Astrocyte of the hippocampus (primary cell): ENCODE results near the gene ASB7.
"Not testable (repeated sequence)": the region's sequence is repeated elsewhere in the genome, so short reads cannot be mapped to it uniquely, and the experiment has no call there.

Experiments
- DNase-seq: peaks from one replicate; pipeline ENCODE4 v3.0.0; 2011; ENCODE audit warnings: low read depth, low spot score

Gene ASB7

DNA sequence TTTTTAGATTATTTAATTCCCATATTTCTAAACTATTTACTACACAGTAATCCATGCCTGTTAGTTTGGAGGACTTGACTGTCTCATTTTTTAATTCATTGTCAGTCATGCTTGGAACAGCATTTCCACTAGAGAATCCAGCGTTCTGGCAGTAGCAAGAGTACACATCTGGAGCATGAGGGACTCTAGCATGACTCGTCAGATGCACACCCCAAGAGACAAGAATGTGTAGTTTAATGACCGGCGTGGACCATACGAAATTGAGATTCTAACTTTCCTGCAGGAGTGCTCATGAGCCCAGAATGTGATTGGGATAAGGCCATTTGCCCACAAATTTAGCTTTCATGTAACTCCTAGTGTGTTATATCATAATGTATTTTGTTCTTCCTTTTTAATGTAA lies 48.9 kb downstream of the ASB7 start:
- no peak for DNase-seq

DNA sequence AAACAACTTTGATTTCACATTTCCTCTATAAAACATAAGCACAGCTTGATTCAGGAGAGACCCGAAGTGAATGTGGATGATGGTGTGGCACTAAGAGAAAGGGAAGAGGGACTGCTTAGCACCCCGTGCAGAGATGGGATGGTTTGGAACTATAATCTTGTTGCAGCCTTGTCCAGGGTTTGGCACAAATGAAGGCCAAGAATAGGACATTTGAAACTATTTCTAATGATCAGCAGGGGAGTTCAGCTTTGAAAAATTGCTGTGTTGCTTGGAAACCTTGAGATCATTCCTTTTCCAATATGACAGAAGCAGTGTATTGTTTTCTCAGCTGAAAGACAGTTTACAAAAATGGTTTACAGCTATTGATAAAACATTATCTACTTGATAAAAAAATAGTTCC lies 49.7 kb downstream of the ASB7 start:
- no peak for DNase-seq

DNA sequence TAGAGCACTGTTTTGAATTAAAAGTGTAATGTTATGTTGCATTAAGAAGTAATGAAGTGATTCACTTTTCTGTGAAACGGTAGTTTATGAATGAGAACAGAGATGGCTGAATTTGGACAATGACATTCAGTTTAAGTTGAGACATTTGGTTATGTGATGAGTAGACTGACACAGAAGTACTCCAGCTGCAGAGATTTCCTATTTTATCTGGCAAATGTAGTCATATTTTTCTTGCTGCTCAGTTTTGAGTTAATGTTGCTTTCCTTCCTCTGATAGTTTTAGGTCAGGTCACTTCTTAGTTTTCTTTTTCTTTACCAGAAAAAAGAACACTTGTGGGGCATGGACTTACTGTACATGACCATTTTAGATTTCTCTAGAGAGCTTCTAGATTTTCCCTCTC lies 51.2 kb downstream of the ASB7 start:
- DNase-seq = no peak

DNA sequence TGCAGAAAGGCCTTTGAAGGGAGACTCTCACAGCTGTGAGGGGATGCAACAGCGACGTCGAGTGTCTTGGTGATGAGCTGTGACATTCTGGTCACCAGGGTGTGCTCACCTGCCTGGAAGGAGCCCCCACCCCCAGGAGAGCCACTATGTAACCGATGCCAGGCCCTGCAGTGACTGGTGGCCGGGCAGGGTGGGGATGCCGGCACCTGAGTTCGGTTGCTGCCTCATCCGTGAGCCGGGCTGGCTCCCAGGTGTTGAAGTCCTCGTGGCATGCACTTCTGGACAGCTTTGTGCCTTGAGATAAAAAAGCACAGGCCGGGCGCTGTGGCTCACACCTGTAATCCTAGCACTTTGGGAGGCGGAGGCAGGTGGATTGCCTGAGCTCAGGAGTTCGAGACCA lies 56.5 kb downstream of the ASB7 start:
- DNase-seq = no peak

DNA sequence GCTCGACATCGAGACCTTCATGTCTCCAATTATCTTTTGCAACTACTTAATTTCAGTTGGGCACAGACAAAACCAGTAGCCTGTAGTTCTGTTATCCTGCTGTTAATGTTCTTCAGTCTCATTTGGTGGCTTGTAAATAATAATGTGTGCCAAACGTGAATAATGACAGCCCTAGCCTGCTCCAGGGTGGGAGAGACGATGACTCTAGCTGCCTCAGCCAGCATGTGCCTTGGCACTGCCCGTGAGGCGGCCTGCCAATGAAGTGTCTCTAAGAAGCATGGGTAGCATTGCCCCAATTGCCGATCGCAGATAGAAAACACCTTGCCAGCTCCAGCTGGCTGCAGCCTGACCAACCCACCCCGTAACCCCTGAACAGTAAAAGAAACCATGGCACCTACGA lies 58.8 kb downstream of the ASB7 start:
- DNase-seq = no peak

DNA sequence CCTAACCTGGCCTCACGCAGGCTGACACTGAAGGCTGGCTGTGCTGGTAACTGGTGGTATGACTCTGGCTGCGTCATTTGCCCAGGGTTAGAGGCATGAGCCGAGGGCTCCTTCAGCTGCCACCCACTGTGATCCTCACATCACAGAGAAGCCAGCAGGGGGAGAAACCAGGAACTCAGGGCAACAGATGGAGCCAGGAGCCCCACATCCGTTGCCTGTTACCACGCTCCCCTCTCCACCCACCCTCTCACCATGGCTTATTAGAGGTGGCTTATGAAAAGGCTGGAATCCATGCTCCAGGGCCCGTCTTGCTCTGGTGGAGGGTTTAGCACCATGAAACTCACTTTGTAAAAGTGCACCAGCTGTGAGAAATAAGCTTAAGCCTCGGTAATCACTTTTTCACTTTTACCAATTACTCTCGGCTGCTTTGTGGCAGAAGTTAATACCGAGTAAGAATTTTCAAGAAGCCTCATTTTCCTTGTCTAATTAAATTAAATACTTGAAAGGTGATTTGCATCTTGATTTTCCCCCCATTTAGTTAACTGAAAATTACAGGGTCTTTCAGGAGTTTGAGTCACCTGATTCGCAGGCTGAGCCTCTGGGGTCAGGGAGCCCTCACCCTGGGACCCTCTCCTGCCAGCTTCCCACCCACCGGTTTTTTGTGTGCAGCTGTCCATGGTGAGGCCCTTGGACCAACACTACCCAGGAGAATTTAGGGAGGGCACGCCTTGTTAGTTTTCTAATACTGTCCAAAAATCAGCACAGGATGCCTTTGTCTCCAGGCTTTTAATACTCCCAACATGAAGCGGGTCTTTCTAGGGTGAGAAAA lies 60.9 kb downstream of the ASB7 start:
- peak; percentile 37 for DNase-seq

DNA sequence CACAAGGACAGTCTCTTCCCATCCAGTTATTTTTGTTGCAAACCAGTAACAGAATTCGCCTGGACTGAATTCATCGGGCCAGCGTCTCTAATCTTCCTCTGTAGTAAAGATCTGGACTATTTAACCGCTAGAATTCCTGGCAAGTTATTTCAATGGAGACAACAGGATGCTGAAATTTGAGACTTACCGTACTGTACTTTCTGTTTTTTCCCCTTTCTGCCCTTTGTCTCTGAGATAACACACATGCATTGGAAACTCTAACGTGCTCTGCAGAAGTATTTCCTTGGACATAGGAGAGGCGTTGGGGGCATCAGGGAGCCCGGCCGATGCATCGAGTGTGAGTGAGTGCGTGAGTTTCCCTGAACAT lies 61.5 kb downstream of the ASB7 start:
- peak; percentile 40 for DNase-seq

DNA sequence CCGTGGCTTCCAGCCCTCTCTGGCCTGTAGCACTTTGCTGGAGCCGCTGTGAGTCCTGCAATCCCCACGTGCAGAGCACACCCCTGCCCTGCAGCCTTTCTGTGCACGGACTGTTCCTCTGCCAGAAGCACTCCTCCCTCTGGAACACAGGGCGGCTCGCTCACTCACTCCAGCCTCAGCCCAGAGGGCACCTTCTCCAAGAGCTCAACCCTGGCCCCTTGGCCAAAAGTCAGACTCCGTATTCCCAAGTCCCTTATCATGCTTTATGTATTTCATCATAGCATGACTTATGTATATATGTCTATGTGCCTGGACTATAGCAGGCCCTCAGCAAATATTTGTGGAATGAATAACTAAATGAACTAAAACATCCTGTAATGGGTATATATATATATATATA lies 63.2 kb downstream of the ASB7 start:
- DNase-seq = no peak

DNA sequence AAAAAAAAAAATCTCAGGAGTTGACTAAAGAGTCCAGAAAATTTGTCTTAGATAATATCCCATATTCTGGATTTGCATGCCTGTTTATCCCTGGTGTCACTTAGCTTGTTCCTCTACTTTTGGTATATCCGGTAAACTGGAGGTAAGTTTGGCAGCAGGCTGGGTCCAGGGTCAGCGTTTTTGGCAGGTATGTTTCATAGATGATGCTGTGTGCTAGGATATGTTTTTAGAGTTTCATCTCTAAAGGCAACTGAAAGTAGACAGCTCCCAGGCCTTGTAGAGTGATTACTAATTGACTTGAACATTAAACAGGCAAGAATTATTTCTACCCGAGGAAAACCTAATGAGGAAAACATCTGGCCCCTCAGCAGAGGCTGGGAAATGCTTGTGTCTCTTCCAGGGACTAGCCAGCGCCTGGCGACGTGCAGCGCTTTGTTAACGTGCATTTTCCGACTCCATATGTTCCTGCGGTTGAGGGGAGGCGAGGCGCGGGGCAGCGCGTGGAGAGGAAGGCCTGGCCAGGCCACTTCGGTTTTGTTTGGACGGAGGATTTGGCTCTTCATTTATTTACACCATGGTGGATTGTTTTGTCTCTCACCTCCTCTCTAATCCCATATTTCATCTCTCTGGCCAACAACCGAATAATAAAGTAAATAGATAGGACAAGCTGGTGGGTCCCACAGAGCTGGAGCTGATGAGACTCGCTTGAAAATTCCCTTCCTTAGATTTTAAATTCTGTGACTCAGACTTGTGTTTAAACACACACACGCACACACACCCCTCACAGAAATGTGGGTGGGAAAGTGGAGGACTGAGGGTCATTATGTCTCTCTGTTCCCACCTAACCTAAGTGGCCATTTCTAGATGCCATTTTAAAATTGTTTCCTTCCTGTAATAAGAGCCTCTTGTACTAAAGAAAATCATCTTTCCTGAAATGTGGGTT lies 65.3 kb downstream of the ASB7 start:
- DNase-seq = no peak

DNA sequence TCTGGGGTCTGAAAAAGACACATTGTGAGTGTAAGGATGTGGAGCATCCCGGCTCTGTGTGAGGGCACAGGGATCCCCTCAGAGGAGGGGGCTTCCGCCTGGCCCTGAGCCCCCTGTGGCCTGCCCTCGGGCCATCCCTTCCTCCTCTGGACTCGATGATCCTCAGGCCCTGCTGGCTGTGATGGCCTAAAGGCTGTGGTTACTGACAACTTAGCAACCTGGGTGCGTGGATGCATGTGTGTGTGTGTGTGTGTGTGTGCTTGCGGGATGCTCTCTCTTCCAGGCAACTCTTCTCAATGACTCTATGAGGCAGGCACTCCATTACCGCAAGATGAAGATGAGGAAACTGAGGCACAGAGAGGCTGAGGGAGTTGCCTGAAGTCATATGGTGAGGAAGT lies 66.0 kb downstream of the ASB7 start:
- DNase-seq = no peak

DNA sequence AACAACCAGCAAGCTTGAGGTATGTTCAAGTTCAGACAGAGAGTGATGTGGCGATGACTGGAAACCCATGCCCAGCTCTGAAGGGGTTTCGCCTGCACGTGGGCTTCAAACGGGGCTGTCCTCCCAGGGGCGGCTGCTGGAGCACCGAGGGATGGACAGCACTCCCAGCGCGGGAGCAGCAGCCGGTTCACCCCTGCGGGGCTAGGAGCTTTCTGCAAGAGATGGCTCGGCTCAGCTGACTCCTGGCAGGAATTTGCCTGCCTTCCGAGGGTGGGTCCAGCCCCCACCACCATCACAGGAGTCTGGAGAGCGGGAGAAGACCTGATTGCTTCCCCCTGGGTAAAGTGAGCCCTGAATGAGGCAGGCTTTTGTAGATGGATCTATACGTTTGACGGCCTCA lies 66.9 kb downstream of the ASB7 start:
- no peak for DNase-seq

DNA sequence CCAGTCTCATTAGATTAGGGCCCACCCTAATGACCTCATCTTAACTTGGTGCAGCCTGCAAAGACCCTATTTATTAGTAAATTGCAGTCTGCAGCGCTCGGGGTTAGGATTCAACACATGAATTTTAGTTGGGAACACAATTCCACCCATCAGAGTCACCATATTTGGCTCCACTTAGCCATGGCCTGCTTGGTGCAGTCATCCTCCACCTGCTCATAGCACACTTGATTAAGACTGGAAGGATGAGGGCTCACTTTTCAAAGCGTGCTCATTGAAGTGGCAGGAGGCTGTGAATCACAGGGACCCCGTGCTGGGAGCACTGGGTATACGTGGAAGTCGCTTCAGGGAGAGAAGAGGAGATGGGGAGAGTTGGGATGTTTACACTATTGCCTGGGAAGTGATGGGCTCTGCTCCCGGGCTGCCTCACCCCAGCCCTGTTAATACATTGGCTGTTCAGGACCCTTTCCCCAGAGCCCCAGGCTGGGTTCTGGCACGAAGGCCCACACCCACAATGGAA lies 68.2 kb downstream of the ASB7 start:
- no peak for DNase-seq

DNA sequence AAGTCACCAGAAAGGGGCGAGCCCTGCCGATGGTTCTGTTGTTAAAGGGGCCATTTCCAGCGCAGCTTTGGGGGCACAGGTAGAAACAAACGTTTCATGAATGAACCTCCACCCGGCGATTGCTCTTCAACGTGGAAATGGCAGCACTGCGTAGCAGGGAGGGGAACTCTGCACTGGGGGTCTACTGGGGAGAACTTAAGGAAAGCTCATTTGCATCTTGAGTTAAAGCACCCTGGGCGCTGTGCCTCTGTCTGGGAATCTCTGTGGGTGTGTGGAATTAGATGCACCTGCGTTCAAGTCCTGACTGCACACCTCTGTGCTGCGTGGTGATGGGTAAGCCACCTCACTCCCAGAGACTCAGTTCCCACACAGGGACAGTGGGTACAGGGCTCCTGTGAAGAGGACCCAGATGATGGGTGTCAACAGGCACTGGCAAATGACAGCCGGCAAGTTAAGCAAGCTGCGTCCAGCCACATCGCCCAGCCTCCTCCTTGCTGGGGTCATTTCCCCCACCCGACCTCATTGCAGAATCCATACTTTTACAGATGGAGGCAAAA lies 68.8 kb downstream of the ASB7 start:
- DNase-seq = no peak

DNA sequence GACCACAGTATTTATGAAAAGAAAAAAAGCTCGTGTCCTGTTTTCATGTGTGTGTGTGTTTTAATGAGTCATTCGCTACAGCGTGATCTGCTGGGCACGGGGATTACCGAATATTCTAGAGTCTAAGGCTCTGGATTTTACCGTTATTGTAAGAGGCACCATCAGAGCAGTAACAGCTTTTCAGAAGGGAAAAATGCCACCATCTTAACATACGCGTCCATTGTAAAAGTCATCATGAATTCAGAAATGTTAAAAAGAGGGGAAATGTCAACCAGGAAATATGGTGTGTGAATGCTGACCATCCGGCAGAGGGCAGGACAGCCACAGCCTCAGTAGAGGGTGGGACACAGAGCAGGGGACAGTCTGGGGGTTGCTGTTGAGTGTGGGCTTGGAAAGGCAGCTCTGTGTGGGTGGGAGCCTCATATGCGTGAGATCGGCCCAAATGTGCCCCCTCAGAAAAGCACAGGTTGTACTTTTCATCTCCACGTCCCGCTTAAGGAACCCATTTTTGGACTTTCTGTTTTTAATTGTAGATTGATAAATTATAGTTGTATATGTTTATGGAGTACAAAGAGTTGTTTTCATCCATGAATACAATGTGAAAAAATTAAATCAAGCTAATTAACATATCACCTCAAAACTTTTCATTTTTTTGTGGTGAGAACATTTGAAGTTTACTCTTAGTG lies 69.6 kb downstream of the ASB7 start:
- peak; percentile 51 for DNase-seq

DNA sequence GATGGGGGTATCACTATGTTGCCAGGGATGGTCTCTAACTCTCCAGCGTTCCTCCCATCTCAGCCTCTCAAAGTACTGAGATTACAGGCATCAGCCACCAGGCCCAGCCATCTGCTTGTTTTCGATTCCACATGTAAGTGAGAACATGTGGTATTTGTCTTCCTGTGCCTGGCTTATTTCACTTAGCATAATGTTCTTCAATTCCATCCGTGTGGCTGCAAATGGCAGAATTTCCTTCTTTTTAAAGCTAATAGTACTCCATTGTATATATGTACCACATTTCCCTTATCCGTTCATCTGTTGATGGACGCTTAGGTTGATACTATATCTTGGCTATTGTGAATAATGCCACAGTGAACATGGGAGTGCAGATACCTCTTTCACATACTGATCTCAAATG lies 70.6 kb downstream of the ASB7 start:
- no peak for DNase-seq

DNA sequence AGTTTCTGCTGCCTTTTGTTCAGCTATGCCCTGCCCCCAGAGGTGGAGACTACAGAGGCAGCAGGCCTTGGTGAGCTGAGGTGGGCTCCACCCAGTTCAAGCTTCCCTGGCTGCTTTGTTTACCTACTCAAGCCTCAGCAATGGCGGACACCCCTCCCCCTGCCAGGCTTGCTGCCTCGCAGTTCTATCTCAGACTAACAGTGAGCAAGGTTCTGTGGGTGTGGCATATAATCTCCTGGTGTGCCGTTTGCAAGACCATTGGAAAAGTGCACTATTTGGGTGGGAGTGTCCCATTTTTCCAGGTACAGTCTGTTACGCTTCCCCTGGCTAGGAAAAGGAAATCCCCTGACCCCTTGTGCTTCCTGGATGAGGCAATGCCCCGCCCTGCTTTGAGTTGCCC lies 76.8 kb downstream of the ASB7 start:
- not testable (repeated sequence) for DNase-seq

DNA sequence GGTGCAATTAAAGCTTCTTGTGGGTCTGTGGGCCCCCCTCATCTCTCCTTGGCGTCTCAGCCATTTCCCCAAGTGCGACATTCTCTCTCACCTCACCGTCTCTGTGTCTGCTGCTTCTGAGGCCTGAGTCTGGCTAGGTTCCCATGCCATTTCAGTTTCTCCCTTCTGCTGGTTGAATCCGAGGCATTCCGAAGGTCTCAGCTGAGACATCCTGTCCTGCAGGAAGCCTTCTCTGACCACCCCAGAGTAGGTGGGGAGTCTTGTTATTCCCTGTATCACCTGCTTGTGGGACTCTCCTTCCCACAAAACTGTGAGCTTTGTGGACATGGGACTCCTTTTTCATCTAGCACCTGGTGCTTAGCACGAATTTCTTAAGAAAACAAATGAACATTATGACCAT lies 78.3 kb downstream of the ASB7 start:
- DNase-seq = no peak

DNA sequence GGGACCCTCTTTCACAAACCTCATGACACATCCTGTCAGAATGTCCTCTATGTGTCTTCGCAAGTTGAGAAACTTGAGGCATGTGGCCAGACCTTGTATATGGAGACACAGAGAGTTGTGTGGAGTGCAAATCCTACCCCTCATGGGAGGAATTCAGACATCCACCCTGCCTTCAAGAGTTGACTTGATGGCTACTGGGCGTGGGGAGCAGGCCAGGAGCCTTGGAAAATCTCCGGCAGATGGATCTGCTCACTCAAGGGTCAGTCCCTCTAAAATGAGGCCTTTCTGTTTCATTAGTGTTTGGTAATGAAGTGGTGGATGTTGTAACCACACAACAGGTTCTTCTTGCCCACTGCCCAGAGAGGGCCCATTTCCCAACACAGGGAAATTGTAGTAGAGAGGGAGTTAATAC lies 79.0 kb downstream of the ASB7 start:
- no peak for DNase-seq

DNA sequence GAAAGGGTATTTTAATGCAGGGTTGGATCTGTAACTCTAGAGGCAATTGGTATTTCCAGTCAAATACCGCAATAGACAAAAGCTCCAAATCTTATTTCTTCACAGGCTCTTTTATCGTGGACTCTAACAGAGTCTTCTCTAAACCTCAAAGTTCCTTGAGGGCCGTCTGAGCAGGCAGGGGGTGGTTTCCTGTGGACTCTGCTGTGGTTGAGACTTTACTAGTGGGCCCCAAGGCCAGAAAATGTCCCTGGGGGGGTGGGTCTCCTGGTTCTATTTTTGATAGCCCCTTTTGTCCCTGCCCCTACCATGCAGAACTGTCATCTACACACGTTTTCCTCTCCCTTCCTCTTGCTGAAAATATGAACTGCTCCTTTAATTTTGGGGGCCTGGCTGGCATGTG lies 80.1 kb downstream of the ASB7 start:
- DNase-seq = no peak

DNA sequence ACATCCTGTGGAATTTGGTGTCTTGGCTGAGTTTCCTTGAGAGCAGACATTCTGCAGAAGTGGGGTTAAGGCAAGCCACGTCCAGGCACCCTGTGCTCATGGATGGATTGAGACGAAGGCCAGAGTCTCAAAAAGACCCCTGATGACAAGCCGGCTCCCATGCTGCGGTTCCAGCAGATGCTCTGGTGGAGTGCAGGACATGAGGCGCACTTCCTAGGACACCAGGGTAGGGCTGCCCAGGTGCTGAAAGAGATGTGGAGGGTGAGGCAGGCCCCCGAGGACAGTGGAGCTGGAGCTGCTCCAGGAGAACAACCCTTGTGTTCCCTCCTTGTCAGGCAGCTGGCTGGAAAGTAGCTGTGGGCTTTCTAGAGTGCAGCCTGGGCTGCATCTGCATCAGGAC lies 81.0 kb downstream of the ASB7 start:
- DNase-seq = no peak

DNA sequence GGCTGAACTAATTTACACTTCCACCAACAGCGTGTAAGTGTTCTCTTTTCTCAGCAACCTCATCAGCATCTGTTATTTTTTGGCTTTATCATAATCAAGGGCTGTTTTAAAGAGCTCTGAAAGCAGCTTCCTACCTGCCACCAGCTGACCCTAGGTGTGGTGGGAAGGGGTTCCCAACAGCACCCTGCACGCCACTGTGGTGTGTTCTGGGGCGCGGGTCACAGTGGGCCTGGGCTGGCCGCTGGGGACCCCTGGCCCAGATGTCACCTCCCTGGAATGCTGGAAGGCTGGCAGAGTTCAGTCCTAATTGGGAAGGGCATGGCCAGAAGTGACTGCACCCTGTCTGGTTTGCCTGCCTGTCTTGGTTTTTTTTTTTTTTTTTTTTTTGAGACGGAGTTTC lies 82.2 kb downstream of the ASB7 start:
- no peak for DNase-seq
